EH (cell line): ENCODE results near the gene CLCF1.
A peak's percentile ranks its signal among the peaks of the same experiment; 100 is the strongest.

ENCODE experiments used
- DNase-seq: peaks from one replicate; pipeline ENCODE4 v3.0.0-alpha.2; 2015; ENCODE audit warnings: low read depth

Gene CLCF1

DNA sequence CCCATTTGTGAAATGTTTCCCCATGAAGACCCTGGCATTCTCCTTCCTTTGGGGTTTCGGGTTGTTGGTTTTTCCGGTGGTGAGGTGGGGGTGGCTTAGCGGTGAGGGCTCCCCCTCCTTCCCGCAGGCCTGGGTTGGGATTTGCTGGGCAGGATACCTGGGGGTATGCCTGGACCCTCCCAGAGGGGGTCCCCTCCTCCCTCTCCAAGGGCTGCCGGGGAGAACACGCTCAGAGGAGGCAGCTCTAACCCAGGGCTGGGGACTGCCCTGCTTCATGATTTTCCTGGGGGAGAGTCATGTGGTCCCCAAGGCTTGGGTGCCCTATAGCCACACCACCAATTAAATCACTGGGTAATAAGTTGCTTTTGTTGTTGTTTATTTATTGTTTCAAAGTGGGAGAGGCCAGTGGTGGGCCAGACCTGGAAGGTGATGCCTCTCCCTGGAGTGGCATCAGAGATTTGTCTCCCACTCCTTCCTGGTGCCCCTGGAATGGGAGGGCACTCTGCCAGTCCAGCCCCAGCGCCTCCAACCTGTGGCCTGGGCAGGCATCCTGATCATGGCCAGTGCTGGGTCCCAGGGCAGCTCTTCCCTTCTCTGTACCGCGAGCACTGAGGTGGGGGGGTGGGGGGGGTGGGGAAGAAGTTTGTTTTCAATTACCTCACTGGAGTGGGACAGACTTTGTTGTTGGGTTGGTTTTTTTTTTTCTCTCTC lies 1.3 kb upstream of the CLCF1 start:
- DNase-seq: peak; percentile 62

DNA sequence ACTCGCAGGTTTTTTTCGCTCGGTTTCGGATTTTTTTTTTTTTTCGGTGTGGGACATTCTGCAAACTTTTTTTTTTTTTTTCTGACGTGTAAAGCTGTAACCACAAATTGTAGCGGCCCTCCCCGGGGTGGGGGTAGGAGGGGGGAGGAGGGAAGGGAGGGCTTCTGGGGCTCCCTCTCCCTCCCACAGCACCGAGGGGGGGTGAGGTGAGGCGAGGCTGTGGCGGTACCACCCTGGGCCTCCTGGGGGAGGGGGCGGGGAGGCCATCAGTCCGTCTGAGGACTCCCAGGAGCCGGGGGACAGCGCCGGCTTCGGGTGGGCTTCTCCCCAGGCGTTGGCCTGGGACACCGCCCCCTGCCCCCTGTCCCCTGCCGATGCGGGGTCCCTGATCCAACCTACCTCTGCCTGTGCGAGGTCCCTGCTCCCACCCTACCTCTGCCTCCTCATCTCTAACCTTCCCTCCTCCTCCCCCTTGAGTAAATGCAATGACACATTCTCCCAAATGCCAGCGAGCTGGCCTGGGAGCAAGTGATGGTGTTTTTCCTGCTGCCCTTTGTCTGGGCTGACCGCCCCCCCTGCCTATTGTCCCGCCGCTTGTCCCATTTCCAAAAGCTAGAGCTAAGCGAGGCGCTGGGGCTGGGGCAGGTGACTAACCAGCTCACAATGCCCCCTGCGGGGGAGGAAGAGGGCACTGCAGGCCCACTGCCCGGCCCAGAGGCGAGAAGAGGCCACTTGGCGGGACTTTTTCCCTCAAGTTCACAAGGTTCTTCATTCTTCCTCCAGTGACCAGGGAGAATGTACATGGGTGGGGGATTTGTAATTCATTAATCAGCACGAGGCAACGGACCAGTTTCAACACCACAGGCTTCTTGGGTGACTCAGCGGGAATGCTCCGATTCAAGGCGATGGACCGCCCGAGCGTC lies 511 bp upstream of the CLCF1 start:
- DNase-seq: peak; percentile 99

DNA sequence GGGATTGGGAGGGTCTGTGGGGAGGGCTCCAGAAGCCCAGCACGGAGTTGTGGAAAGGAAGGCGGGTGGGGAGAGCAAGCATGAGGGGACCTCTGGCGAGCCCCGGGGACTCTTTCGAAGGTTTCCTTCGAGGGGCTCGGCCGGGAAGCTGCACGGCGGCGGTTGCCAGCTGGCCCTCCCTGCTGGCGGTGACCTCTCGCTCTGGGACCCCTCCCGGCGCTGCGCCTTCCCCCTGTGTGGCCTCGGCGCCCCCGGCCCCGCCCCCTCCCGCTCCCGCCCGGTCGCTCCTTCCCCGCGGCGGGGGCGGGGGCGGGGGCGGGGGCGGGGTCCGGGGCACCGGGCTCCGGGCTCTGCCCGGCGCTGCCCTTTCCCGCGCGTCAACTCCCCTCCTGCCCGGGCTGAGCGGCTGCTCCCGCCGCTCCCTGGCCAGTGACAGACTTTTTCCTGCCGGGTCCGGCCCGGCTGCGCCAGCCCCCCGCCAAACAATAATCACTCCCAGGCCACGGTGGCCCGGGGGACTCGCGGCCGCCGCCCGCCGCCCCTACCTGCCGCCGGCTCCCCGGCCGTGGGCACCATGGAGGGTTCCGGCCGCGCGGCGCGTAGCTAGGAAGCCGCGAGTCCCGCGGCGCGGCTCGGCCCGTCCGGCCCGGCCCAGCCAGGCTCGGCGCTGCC lies 941 bp downstream of the CLCF1 start:
- DNase-seq: no peak

DNA sequence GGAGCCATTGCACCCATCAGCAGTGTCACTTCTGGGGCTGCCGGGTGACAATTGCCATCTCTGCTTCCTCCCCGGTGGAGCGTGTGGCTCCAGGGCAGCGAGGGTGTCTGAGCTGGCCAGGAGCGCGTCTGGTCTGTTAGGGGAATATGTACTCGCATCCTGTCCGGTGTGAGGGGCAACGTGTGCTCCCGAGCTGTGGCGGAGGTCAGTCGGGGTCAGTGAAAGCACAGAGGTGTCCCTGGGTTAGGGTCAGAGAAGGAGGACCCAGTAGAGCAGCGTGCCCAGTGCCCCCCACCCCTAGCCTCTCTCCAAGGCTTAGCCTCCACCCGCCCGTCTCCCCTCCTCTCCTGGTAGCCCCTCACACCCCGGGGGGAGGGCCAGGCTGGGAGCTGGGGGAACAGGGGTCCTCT lies 1.5 kb downstream of the CLCF1 start:
- DNase-seq: no peak

DNA sequence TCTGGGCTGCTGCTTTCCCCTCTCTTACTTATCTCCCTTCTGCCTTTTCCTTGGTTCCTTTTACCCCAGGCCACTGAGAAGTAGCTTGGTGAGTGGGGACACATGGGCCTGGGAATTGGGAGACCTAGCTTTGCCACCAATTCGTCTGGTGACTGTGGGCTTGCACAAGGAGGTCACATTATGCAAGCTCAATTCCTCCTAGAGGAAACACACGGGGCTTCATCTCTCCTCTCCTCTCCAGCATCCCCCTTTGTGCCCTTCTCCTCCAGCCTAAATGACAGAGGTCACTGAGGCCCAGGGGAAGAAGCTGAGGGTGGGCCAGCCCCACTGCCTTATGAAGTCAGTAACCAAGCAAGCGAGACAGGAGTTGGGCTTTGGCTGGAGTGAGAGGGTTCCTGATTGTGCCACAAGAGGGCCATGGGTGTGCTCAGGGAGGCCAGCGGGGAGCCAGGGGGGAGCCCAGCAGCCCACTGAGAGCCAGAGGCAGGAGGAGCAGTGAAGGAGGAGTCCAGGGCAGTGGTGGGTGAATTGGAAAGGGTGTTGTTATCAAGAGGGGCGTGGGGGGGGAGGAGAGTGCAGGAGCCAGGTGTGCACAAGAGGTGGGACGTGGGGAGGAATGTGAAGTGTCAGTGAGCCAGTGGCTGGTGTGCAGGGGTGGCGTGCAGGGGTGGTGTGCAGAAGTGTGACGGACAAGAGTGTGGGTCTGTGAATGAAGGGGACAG lies 2.0 kb downstream of the CLCF1 start:
- DNase-seq: peak; percentile 72

DNA sequence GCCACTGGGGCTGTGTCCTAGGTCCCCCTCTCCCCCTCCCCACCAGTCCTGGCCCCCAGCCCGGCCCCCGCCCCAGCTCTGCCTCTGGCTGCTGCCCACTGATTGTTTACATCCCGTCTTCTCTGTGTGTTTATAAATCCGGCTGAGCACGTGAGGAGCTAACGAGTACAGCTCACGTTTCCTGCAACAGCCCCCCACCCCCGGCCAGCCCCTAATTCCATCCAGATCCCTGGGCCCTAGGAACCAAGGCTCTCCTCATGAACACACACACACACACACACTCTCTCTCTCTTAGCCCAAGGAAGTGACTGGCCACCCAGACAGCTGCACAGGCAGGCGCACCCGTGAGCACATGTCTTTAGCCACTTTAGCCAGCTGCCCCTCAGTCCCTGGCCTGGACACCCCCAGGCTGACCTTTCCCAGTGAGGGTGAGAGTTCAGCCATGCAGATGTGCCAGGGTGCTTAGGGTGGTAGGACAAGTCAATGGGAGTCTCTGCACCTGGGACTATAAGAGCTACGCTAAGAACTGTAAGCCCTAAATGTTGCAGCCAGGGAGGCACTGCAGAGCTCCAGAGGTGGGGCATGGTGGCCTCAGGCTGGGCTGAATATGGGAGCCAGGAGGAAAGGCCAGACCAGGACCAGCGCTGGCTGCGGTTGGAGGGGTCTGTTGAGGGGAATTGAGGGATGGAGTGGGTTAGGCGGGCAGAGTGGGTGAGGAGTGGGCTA lies 2.9 kb downstream of the CLCF1 start:
- peak; percentile 68 for DNase-seq

DNA sequence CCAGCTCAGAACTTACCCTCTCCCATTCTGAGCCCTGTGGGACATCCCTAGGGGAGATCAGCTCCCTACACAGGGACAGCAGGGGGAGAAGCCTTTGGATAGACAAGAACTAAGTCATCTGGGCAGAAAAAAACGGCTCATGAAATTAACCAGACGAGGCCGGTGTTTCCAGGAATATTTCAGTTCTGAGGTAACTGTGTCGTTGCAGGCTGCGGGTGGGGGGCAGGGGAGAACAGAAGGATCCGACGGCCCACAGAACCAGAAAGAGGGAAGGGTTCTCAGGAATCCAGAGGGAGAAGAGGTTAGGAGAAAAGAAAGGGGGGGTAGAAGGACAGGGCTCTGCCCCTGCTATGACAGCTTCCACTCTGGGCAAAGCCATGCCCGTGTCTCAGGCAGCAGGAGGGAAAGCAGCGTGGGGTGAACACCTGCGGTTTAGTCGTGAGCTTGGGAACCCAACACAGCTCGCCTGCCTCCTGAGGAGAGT lies 3.6 kb downstream of the CLCF1 start:
- peak; percentile 66 for DNase-seq

DNA sequence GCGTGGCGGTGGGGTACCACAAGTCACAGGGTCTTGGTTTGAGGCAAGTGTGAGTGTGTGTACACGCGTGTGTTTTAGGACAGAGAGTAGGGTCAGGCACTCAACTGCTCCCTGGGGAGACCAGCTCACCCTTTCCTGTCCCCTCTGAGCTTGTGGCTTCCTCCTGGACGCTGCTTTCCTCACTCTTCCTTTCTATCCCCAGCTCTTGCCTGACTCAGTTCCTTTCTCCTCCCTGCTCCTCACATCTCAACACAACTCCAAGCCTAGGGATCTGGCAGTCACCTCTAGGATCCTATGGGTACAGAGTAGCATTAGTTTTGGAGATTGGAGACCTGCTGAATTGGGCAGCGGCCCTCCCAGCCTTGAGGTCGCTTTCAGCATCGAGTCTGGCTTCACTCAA lies 4.1 kb downstream of the CLCF1 start:
- no peak for DNase-seq

DNA sequence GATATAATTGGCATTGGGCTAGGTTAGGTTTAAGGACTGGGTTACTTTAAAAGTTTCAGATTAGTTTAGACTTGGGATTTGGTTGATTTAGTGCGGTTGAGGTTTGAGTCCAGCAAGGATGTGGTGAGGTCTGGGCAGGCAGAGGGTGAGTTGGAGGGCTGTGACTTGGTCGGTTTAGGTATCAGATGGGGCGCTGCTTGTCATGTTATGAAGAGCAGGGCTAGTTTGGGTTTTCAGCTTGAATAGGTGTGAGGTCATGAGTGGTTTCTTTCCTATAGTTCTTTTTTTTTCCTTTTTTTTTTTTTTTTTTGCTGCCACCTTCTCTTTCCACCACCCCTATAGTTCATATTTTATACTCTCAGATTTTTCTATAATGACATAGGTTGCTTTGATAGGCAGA lies 4.8 kb downstream of the CLCF1 start:
- DNase-seq: no peak

DNA sequence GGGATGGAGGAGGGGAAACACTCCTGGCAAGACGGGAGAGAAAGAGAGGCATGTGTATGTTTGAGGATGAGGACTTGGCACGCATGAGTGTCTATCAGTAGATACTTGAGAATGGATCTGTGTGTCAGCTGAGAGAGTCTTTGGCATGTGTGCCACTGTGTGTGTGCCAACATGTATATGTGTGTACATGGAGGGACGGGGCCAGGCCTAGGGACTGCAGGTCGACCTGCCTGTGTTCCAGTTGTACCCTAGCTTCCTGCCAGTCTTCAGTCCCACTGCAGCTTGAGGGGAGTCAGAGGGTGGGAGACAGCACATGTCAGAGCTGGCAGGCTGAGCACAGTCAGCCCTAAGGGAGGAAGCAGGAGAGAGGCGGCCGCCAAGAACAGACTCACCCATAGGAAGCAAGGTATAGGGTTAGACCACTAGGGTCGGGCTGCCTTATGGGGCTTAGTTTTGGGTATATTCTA lies 5.6 kb downstream of the CLCF1 start:
- DNase-seq: no peak

DNA sequence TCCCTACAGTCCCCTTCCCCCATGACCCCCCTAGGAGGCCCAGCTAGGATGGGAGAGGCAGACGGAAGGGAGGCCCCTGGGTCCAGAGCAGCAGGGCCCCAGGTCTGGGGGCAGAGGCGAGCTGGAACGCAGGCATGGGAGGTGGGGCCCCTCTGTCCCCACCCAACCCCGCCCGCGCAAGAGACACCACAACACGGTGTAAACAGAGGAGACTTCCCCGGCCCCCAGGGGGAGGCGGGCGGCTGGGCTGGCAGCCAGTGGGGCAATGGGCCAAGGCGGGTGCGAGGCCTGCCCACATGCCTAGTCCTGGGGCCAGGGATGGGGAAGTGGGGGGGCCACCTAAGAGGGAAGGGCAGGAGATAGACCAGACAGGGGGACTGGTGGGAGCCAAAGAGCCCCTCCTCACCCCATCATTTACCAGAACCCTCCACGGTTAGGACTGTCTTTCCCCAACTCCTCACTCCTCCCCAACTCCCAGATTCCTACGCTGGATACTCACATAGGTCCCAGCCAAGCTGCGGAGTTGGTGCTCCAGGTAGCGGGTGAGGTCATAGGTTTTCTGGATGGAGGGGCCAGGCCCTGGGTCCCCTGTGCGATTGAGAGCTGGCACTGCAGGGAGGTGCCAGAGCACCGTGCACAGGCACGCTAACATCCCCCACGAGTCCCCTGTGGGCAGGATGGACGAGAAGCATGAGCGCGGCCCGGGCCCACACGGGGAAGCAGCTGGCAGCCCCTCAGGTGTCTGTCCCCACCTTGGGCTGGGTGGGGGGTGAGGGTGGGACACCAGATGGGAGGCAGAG lies 6.2 kb downstream of the CLCF1 start:
- no peak for DNase-seq

DNA sequence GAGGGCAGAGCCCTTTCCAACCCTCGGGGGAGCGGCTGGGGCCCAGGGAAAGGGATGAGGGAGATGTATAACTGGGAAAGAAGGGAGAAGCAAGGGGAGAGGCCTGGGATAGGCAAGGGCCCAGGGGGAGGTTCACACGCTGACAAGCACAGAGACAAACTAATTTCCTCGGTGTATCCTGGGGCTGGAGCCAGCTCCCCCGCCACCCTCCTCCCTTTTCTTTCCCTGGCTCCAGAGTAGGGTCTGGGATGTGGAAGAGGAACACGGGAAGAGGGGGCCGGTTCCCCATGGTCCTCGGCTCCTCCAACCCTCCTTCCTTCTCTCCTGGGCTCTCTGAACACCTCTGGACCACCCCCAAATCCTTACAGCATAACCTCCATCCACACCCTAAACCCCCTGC lies 6.9 kb downstream of the CLCF1 start:
- DNase-seq: no peak

DNA sequence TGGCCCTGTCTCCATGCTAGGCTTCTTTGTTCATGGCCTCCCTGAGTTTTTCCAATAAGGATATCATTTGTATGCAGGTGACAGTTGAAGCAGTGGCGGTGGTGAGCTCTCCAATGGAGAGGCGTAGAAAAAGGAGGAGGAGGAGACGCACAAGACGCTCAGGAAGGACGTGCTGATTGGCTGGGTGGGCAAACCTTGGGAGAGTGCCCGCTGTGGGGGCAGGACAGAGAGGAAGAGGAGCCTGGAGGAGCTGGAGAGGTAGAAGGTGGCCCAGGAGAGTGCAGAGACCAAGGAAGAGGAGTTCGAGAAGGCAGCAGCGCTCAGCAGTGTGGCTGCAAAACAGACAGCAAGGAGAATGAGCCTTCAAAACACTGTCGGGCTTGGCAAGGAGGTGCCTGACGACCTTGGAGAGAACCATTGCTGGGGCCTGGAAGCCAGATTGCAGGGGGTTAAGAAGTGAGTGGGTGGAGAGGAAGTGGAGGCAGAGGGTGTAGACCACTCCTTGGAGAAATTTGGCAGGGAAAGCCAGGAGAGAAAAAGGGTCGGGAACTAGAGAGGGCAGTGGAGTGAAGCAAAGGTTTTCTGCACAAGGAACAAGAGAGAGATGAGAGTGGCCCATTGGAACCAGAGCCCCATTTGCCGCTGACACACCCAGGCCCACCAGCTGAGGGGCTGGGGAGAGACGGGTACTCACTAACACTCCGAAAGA lies 7.5 kb downstream of the CLCF1 start:
- no peak for DNase-seq

DNA sequence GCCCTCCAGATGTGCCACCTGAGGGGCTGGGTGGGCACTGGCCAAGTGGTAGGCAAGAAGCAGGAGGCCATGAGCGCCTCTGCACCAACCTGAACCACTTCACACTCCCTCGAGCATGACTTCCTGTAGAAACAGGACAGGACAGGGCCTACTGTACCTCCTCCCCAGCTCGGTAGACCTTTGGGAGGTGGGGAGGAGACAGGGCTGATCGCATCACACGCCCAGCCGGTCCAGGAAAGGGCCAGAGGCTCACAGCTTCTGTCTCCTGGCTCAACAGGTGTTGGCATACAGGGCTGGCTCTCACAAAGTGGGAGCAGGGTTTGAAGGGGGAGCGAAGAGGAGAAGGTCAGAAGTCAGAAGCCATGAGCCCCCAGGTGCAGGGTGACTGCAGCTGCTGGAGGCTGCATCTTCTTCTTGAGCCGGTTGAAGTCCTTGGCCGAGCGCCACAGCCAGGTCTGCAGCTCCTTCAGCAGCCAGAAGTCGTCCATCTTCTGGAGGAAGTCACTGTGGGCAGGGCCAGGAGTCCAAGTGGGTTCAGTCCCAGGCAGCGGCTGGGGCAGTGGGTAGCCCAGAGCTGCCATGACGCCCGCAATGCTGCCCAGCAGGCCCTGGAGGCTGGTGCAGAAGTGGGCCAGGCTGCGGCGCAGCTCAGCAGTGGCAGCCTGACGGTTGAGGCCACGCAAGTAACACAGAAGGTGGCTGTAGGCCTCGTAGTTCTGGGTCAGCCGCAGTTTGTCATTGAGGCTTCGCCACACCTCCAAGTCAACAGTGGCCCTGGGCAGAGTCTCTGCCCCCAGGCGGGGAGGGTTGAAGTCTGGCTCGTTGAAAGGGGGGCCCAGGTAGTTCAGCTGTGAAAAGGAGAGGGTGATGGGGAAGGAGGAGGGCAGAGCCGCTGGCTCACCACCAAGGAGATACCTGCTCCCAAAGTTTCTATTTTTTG lies 8.3 kb downstream of the CLCF1 start:
- DNase-seq: no peak

DNA sequence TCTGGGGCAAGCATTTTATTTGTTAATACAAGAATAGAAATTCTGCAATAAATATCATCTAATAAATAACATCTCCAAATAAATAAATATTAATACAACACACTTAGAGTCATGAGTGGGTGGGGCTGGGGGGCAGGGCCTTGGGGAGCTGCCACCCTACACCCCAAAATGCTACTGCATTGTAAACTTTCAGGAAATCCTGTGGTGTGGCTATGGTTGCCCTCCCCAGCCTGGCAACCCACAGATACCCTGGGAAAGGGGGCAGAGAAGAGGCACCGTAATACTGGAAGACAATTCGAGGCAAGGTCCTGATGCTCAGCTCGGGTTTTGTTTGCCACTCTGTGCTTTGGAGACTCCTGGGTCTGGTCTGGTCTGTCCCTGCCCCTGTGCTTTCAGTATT lies 9.2 kb downstream of the CLCF1 start:
- no peak for DNase-seq

DNA sequence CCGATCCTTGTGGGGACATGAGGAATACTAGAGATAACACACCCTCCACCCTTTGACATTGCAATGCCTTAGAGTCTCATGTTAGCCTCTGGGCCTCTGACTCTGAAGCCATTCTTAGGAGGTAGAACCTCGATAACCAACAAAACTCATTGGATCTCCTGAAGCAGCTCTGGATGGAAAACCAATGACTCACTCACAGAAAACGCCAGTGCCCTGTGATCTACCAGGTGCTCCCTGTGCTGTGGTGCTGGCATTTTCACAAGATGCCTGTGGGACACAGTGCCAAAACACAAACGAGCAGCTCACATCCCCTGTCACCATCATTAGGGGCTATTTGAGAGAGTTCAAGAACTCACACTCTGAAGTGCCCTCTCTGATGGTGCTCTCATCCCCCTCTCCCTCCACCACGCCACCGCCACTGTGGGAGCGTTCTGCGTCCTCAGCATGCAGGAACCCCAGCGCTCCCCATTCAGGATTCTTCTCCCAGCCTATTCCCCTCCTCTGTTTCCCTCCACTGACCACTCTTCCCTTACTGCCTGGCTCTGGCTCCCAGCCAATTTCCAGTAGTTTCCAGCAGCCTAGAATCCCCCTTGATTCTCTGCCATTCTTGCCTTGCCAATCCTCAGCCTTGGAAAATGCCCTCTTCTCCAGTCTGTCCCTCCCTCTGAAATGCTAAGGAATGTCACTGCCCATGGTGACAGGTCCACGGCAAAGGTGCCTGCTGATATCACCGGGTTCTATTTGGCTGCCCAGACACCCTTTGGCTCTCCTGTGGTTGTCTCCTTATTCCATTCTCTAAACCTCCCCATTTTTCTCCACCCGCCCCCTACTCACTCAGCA lies 15.3 kb downstream of the CLCF1 start:
- peak; percentile 67 for DNase-seq

DNA sequence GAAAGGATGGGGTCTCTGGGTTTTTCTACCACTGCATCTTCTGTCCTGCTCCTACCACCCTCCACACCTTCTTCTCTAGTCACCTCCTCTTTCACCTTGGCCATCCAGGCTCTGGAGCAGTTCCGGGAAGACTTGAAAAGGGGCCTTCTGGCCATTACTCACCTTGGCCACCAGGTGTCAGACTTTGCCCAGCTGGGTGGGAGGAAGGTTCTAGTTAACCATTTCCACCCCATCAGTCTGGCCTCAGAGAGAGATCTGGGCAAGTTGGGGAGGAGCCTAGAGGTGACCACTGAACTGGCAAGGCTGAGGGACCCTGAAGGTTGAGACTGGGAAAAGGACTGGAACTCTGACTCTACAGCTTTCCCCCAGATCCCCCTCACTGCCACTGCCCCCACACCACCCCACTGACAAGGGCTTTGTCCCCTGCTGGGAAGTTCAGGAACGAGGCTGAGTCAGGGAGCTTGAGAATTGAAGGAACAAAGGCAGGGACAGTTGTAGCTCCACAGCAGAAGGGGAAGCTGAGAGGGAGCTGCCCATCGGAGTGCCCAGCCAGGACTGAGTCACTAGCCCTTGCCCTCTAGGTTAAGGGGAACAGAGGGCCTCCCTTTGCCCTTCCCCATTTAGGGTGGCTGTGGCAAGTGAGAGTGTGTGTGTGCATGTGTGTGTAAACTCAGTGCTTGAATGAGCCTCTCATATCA lies 16.4 kb downstream of the CLCF1 start:
- DNase-seq: peak; percentile 84
